ENCODE results near the gene ZNF827.

ZNF827 gene

DNA sequence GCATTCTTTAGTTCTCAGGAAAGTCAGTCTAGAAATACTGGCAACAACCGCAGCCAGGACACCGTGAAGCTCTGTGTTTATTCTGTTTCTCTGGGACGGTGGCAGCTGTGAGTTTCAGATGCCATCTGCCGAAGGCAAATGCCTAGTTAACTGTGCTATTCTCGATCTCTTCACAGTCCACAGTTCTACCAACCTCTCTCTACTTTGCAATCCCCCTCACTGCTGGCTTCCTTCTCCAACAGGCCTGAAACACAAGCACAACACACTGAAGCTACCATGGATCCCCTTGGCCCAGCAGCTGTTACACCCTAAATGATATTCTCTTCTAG is 118.8 kb downstream of the ZNF827 start:
- DNase-seq (ENCODE audit: extremely low read depth, insufficient read length): no peak
- Histone ChIP-seq H3K4me3 (replicated peaks; ENCODE audit: low read depth, low read length) (no peak overlapping the region), H3K27me3 (replicated peaks; ENCODE audit: control insufficient read depth, insufficient read depth, low read length) (no peaks in the 10 kb centered on the region), H3K36me3 (ENCODE audit: control insufficient read depth, insufficient read depth, low read length) (peaks cover 2% of the 10 kb centered on the region; the same call in 1 of the 2 replicates)
- TF ChIP-seq, protein P1, sequence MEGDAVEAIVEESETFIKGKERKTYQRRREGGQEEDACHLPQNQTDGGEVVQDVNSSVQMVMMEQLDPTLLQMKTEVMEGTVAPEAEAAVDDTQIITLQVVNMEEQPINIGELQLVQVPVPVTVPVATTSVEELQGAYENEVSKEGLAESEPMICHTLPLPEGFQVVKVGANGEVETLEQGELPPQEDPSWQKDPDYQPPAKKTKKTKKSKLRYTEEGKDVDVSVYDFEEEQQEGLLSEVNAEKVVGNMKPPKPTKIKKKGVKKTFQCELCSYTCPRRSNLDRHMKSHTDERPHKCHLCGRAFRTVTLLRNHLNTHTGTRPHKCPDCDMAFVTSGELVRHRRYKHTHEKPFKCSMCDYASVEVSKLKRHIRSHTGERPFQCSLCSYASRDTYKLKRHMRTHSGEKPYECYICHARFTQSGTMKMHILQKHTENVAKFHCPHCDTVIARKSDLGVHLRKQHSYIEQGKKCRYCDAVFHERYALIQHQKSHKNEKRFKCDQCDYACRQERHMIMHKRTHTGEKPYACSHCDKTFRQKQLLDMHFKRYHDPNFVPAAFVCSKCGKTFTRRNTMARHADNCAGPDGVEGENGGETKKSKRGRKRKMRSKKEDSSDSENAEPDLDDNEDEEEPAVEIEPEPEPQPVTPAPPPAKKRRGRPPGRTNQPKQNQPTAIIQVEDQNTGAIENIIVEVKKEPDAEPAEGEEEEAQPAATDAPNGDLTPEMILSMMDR (IDR thresholded peaks at IDR 0.05; ENCODE audit: insufficient read depth, low read length, poor library complexity, severe bottlenecking): no peak

DNA sequence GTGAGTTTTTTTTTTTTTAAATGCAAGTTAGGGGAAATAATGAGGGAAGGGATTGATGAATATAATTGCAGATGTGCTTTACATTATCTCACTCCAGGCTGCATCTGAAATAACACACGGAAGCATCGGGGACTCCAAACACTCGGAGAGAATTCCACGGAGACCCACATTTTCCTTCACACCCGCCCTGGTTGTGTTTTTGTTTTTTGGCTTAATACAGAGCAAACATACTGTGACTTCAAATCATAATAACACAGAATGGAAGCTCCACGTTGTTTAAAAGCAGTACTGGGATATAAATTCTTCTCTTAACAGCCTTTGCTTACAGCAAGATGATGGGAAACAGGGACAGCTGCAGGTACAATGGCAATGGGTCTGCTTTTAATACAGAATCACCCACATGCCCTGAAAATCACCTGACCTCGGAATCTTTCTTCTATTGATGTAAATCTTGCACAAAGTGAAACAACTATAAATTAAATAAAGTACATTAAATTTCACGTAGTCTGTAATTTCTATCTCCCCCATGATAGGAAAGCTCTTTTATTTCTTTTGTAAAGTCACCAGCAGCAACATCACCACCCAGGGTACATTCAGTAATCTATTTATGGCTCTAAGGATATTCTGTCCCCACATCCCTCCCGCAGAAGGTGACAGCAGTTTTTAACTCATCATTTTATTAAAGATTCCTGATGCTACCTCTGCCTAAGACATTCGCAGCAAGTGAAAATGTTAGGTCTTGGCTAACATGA is 119.3 kb downstream of the ZNF827 start:
- TF ChIP-seq, protein P1 (IDR thresholded peaks at IDR 0.05; ENCODE audit: insufficient read depth, low read length, poor library complexity, severe bottlenecking): no peak
- DNase-seq (ENCODE audit: extremely low read depth, insufficient read length): no peak
- no peak overlapping the region for H3K4me3 ChIP-seq (replicated peaks; ENCODE audit: low read depth, low read length)

GRCh38 chr4:145818011-145818410 is 120.6 kb downstream of the ZNF827 start:
- H3K36me3 ChIP-seq (ENCODE audit: control insufficient read depth, insufficient read depth, low read length): peaks cover 3% of the 10 kb centered on the region
- H3K4me3 ChIP-seq (replicated peaks; ENCODE audit: low read depth, low read length): no peak overlapping the region
- DNase-seq (ENCODE audit: extremely low read depth, insufficient read length): no peak
- H3K27me3 ChIP-seq (replicated peaks; ENCODE audit: control insufficient read depth, insufficient read depth, low read length): no peaks in the 10 kb centered on the region
- TF ChIP-seq, protein P1 (IDR thresholded peaks at IDR 0.05; ENCODE audit: insufficient read depth, low read length, poor library complexity, severe bottlenecking): no peak

More for the DNA sequence above, 119.3 kb downstream of the ZNF827 start:
- Histone ChIP-seq H3K27me3 (replicated peaks; ENCODE audit: control insufficient read depth, insufficient read depth, low read length) (no peaks in the 10 kb centered on the region), H3K36me3 (ENCODE audit: control insufficient read depth, insufficient read depth, low read length) (peaks cover 2% of the 10 kb centered on the region)

GRCh38 chr4:145816091-145816490 is 122.5 kb downstream of the ZNF827 start:
- DNase-seq (ENCODE audit: extremely low read depth, insufficient read length): no peak
- Histone ChIP-seq H3K27me3 (replicated peaks; ENCODE audit: control insufficient read depth, insufficient read depth, low read length) (no peaks in the 10 kb centered on the region), H3K36me3 (ENCODE audit: control insufficient read depth, insufficient read depth, low read length) (peaks cover 5% of the 10 kb centered on the region), H3K4me3 (replicated peaks; ENCODE audit: low read depth, low read length) (no peak overlapping the region)
- TF ChIP-seq, protein P1 (IDR thresholded peaks at IDR 0.05; ENCODE audit: insufficient read depth, low read length, poor library complexity, severe bottlenecking): no peak

- peaks cover 5% of the 10 kb centered on the region for H3K36me3 ChIP-seq (ENCODE audit: control insufficient read depth, insufficient read depth, low read length)
Measured at GRCh38 chr4:145815626-145816025, 123.0 kb downstream of the ZNF827 start.

More at GRCh38 chr4:145815626-145816025, 123.0 kb downstream of the ZNF827 start:
- DNase-seq (ENCODE audit: extremely low read depth, insufficient read length): no peak
- Histone ChIP-seq H3K4me3 (replicated peaks; ENCODE audit: low read depth, low read length) (no peak overlapping the region), H3K27me3 (replicated peaks; ENCODE audit: control insufficient read depth, insufficient read depth, low read length) (no peaks in the 10 kb centered on the region)
- TF ChIP-seq, protein P1 (IDR thresholded peaks at IDR 0.05; ENCODE audit: insufficient read depth, low read length, poor library complexity, severe bottlenecking): no peak

All from GM06990 (cell line).